ENCODE measurements around the gene HACD1.

HACD1 gene

DNA sequence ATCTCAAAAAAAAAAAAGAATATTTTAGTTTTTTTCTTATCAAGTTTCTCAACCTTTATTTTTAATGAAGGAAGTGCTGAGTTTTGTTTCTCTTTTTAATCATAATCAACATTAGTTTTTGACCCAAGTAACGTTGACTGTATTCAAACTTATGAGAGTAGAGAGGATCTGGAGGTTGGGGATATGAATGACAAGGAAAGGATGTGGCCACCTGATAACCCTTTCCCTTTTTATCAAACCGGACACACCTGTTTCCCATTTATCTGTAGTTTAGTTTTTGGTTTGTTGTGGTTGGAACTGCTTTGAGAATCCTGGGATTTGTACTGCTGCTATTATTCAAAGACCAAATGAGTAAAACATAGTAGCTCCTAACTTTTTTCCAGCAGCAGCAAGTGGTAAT, 38.6 kb downstream of the HACD1 start:
- Histone ChIP-seq H3K27me3 (no peaks in the 10 kb centered on the region), H3K4me3 (no peak overlapping the region), H3K27ac (no peak overlapping the region), H3K4me1 (no peaks in the 10 kb centered on the region), H3K36me3 (no peaks in the 10 kb centered on the region), H3K9me3 (no peaks in the 10 kb centered on the region)
- no peak for DNase-seq
- TF ChIP-seq, protein P1, sequence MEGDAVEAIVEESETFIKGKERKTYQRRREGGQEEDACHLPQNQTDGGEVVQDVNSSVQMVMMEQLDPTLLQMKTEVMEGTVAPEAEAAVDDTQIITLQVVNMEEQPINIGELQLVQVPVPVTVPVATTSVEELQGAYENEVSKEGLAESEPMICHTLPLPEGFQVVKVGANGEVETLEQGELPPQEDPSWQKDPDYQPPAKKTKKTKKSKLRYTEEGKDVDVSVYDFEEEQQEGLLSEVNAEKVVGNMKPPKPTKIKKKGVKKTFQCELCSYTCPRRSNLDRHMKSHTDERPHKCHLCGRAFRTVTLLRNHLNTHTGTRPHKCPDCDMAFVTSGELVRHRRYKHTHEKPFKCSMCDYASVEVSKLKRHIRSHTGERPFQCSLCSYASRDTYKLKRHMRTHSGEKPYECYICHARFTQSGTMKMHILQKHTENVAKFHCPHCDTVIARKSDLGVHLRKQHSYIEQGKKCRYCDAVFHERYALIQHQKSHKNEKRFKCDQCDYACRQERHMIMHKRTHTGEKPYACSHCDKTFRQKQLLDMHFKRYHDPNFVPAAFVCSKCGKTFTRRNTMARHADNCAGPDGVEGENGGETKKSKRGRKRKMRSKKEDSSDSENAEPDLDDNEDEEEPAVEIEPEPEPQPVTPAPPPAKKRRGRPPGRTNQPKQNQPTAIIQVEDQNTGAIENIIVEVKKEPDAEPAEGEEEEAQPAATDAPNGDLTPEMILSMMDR (IDR thresholded peaks at IDR 0.05), result no peak
- intact Hi-C loops (cut with DNase I; ENCODE audit: low total_unique reads), result no loop called here

DNA sequence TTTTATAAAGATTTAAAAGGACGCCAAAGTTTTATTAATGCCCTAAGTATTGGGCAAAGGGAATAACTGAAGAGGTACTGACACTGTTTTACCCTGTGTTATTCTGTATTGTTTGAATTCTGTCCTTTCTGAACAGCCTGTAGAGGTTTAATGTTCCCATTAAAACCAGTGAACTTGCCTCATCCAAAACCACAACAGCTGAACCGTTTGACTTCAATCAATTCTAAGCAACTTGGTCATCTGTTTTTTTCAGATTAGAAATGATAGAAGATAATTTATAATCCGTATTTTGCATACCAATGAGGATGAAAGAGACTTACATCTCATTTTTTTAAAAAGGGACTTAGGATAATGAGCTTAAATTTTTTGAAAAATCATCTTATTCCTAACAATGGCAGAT, 40.4 kb downstream of the HACD1 start:
- no peaks in the 10 kb centered on the region for H3K36me3 ChIP-seq
- TF ChIP-seq, protein P1 (IDR thresholded peaks at IDR 0.05), result no peak
- intact Hi-C loops (cut with DNase I; ENCODE audit: low total_unique reads), result no loop called here

DNA sequence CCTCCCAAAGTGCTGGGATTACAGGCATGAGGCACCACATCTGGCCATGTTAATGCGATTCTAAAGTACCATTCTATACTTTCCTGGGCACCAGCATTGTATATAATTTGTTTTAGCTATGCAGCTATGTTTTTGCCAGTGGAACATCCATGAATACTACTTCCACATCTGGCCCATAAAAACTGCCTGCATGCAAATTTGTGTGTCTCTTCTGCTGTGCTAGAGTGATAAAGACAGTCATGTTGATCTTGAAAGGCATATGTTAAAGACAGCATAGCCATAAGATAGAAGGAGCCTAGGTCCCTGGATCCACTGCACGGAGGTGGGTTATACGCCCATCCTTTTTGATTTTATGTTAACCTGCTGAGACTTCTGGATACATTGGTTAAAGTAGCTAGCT, 52.3 kb downstream of the HACD1 start:
- TF ChIP-seq, protein P1 (IDR thresholded peaks at IDR 0.05), result no peak
- DNase-seq, result no peak
- no peaks in the 10 kb centered on the region for H3K27me3 ChIP-seq
- no peaks in the 10 kb centered on the region for H3K9me3 ChIP-seq
- H3K36me3 ChIP-seq, result no peaks in the 10 kb centered on the region
- H3K4me3 ChIP-seq, result no peak overlapping the region
- H3K4me1 ChIP-seq, result no peaks in the 10 kb centered on the region
- no peak overlapping the region for H3K27ac ChIP-seq
- intact Hi-C loops (cut with DNase I; ENCODE audit: low total_unique reads), result no loop called here

More for the DNA sequence above, 40.4 kb downstream of the HACD1 start:
- Histone ChIP-seq H3K9me3 (no peaks in the 10 kb centered on the region), H3K4me3 (no peak overlapping the region), H3K27ac (no peak overlapping the region), H3K27me3 (no peaks in the 10 kb centered on the region), H3K4me1 (no peaks in the 10 kb centered on the region)
- no peak for DNase-seq

- Histone ChIP-seq H3K4me3 (no peak overlapping the region), H3K36me3 (no peaks in the 10 kb centered on the region), H3K4me1 (no peaks in the 10 kb centered on the region), H3K27ac (no peak overlapping the region), H3K9me3 (no peaks in the 10 kb centered on the region), H3K27me3 (no peaks in the 10 kb centered on the region)
- no peak for DNase-seq
- intact Hi-C loops (cut with DNase I; ENCODE audit: low total_unique reads), result no loop called here
- TF ChIP-seq, protein P1 (IDR thresholded peaks at IDR 0.05), result no peak
Observed at GRCh38 chr10:17563452-17563851, 53.7 kb downstream of the HACD1 start.

- DNase-seq, result no peak
- no peaks in the 10 kb centered on the region for H3K27me3 ChIP-seq
- H3K9me3 ChIP-seq, result no peaks in the 10 kb centered on the region
- no peaks in the 10 kb centered on the region for H3K4me1 ChIP-seq
- H3K36me3 ChIP-seq, result no peaks in the 10 kb centered on the region
- intact Hi-C loops (cut with DNase I; ENCODE audit: low total_unique reads), result no loop called here
- TF ChIP-seq, protein P1 (IDR thresholded peaks at IDR 0.05), result no peak
- H3K27ac ChIP-seq, result no peak overlapping the region
- H3K4me3 ChIP-seq, result no peak overlapping the region
Observed at GRCh38 chr10:17562614-17563013, 54.6 kb downstream of the HACD1 start.

GRCh38 chr10:17561111-17561510, 56.1 kb downstream of the HACD1 start:
- TF ChIP-seq, protein P1 (IDR thresholded peaks at IDR 0.05), result no peak
- intact Hi-C loops (cut with DNase I; ENCODE audit: low total_unique reads), result no loop called here
- DNase-seq, result no peak
- Histone ChIP-seq H3K9me3 (no peaks in the 10 kb centered on the region), H3K27me3 (no peaks in the 10 kb centered on the region), H3K4me1 (no peaks in the 10 kb centered on the region), H3K27ac (no peak overlapping the region), H3K4me3 (no peak overlapping the region), H3K36me3 (no peaks in the 10 kb centered on the region)

Measured in tibial artery (tissue), 4 donors.